ENCODE results near the gene TSPAN8. TPM values are rescaled to one million over a fixed set of nuclear protein-coding genes. Genes with fewer than 3 reads are reported as not detected.

Gene TSPAN8
- total RNA-seq, 1 experiment from 2014 or later: 0.37 TPM

DNA sequence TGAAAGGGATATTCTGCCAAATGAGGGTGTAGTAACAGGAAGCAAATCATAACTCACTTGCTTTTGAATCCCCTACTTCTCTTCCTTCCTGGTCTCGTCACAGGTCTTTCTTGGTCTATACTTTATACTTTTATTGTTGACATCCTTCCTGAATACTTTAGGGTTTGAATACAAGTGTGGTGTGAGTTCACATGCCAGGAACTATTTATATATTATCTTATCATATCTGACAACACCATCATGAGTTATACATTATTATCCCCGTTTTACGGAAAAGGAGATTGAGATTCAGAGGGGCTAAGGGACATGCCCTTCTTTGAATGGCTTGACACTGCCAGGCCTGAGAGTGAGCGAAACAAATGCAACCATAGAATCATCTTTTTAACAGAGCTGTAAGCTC is 33.0 kb upstream of the TSPAN8 start:
- H3K4me1 Mint-ChIP-seq: peaks cover 57% of the 10 kb centered on the region
- H3K36me3 Mint-ChIP-seq: peaks cover 2% of the 10 kb centered on the region; the same call in 1 of the 2 replicates
- ChIA-PET POLR2A (no interaction called here), CTCF (no interaction called here)
- H3K4me3 Mint-ChIP-seq: no peak overlapping the region
- ATAC-seq: no peak
- TF ChIP-seq, protein P1, sequence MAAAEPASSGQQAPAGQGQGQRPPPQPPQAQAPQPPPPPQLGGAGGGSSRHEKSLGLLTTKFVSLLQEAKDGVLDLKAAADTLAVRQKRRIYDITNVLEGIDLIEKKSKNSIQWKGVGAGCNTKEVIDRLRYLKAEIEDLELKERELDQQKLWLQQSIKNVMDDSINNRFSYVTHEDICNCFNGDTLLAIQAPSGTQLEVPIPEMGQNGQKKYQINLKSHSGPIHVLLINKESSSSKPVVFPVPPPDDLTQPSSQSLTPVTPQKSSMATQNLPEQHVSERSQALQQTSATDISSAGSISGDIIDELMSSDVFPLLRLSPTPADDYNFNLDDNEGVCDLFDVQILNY (CRISPR knock-in tag; IDR thresholded peaks at IDR 0.05): no peak
- TF ChIP-seq SMAD4 (CRISPR knock-in tag; IDR thresholded peaks at IDR 0.05): no peak
- TF ChIP-seq, protein P2, sequence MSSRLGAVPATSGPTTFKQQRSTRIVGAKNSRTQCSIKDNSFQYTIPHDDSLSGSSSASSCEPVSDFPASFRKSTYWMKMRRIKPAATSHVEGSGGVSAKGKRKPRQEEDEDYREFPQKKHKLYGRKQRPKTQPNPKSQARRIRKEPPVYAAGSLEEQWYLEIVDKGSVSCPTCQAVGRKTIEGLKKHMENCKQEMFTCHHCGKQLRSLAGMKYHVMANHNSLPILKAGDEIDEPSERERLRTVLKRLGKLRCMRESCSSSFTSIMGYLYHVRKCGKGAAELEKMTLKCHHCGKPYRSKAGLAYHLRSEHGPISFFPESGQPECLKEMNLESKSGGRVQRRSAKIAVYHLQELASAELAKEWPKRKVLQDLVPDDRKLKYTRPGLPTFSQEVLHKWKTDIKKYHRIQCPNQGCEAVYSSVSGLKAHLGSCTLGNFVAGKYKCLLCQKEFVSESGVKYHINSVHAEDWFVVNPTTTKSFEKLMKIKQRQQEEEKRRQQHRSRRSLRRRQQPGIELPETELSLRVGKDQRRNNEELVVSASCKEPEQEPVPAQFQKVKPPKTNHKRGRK (CRISPR knock-in tag; IDR thresholded peaks at IDR 0.05; ENCODE audit: borderline replicate concordance): no peak
- TF ChIP-seq, protein P3, sequence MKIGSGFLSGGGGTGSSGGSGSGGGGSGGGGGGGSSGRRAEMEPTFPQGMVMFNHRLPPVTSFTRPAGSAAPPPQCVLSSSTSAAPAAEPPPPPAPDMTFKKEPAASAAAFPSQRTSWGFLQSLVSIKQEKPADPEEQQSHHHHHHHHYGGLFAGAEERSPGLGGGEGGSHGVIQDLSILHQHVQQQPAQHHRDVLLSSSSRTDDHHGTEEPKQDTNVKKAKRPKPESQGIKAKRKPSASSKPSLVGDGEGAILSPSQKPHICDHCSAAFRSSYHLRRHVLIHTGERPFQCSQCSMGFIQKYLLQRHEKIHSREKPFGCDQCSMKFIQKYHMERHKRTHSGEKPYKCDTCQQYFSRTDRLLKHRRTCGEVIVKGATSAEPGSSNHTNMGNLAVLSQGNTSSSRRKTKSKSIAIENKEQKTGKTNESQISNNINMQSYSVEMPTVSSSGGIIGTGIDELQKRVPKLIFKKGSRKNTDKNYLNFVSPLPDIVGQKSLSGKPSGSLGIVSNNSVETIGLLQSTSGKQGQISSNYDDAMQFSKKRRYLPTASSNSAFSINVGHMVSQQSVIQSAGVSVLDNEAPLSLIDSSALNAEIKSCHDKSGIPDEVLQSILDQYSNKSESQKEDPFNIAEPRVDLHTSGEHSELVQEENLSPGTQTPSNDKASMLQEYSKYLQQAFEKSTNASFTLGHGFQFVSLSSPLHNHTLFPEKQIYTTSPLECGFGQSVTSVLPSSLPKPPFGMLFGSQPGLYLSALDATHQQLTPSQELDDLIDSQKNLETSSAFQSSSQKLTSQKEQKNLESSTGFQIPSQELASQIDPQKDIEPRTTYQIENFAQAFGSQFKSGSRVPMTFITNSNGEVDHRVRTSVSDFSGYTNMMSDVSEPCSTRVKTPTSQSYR (CRISPR knock-in tag; IDR thresholded peaks at IDR 0.05): no peak
- TF ChIP-seq ATF1 (CRISPR knock-in tag; IDR thresholded peaks at IDR 0.05): no peak
- no peak for TF ChIP-seq CTCF (IDR thresholded peaks at IDR 0.05)
- TF ChIP-seq NR3C1 (CRISPR knock-in tag; conservative IDR thresholded peaks at IDR 0.05; ENCODE audit: low read depth): no peak
- TF ChIP-seq ZNF425 (CRISPR knock-in tag; conservative IDR thresholded peaks at IDR 0.05): no peak
- no peak overlapping the region for H3K27ac Mint-ChIP-seq
- no peaks in the 10 kb centered on the region for H3K27me3 Mint-ChIP-seq (ENCODE audit: low read depth)
- peaks cover 16% of the 10 kb centered on the region for H3K9me3 Mint-ChIP-seq
- DNase-seq (ENCODE audit: low spot score): no peak

DNA sequence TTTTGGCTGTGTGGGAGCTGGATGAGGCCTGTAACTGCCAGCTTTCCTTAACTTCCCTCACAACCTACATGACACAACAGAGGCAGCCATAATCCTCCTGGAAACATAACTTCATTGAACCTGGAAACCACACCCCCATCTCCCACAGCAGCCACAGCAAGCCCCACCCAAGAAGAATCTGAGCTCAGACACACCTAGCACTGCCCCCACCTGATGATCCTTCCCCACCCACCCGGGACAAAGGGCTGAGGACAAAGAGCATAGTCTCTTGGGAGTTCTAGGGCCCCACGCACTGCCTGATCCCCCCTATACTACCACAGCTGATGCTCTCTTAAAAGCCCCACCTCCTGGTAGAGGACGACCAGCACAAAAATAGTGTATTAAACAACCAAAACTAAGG is 29.6 kb upstream of the TSPAN8 start:
- POLR2A ChIA-PET: no interaction called here
- no peak for ATAC-seq
- H3K27ac Mint-ChIP-seq: no peak overlapping the region
- no peak for TF ChIP-seq E2F1 (CRISPR knock-in tag; IDR thresholded peaks at IDR 0.05)
- TF ChIP-seq FOXK1 (CRISPR knock-in tag; IDR thresholded peaks at IDR 0.05): no peak
- TF ChIP-seq, protein P4, sequence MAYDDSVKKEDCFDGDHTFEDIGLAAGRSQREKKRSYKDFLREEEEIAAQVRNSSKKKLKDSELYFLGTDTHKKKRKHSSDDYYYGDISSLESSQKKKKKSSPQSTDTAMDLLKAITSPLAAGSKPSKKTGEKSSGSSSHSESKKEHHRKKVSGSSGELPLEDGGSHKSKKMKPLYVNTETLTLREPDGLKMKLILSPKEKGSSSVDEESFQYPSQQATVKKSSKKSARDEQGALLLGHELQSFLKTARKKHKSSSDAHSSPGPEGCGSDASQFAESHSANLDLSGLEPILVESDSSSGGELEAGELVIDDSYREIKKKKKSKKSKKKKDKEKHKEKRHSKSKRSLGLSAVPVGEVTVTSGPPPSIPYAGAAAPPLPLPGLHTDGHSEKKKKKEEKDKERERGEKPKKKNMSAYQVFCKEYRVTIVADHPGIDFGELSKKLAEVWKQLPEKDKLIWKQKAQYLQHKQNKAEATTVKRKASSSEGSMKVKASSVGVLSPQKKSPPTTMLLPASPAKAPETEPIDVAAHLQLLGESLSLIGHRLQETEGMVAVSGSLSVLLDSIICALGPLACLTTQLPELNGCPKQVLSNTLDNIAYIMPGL (CRISPR knock-in tag; IDR thresholded peaks at IDR 0.05): no peak
- TF ChIP-seq TEAD4 (CRISPR knock-in tag; IDR thresholded peaks at IDR 0.05): no peak
- no peak for TF ChIP-seq ESRRA (CRISPR knock-in tag; IDR thresholded peaks at IDR 0.05; ENCODE audit: borderline replicate concordance)
- no peak for TF ChIP-seq ZNF263 (CRISPR knock-in tag; IDR thresholded peaks at IDR 0.05; ENCODE audit: low read depth)
- no peak for TF ChIP-seq NFE2L1 (CRISPR knock-in tag; IDR thresholded peaks at IDR 0.05)
- TF ChIP-seq CREM (CRISPR knock-in tag; IDR thresholded peaks at IDR 0.05): no peak
- TF ChIP-seq, protein P5, sequence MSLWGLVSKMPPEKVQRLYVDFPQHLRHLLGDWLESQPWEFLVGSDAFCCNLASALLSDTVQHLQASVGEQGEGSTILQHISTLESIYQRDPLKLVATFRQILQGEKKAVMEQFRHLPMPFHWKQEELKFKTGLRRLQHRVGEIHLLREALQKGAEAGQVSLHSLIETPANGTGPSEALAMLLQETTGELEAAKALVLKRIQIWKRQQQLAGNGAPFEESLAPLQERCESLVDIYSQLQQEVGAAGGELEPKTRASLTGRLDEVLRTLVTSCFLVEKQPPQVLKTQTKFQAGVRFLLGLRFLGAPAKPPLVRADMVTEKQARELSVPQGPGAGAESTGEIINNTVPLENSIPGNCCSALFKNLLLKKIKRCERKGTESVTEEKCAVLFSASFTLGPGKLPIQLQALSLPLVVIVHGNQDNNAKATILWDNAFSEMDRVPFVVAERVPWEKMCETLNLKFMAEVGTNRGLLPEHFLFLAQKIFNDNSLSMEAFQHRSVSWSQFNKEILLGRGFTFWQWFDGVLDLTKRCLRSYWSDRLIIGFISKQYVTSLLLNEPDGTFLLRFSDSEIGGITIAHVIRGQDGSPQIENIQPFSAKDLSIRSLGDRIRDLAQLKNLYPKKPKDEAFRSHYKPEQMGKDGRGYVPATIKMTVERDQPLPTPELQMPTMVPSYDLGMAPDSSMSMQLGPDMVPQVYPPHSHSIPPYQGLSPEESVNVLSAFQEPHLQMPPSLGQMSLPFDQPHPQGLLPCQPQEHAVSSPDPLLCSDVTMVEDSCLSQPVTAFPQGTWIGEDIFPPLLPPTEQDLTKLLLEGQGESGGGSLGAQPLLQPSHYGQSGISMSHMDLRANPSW (CRISPR knock-in tag; conservative IDR thresholded peaks at IDR 0.05; ENCODE audit: low read depth): no peak
- no peak for DNase-seq (ENCODE audit: low spot score)
- CTCF ChIA-PET: no interaction called here
- peaks cover 28% of the 10 kb centered on the region for H3K4me1 Mint-ChIP-seq
- no peaks in the 10 kb centered on the region for H3K27me3 Mint-ChIP-seq (ENCODE audit: low read depth)
- H3K4me3 Mint-ChIP-seq: no peak overlapping the region
- peaks cover 16% of the 10 kb centered on the region for H3K9me3 Mint-ChIP-seq
- peaks cover 2% of the 10 kb centered on the region; the same call in 1 of the 2 replicates for H3K36me3 Mint-ChIP-seq

All from WTC11 (cell line).